ENCODE measurements around the gene NHS. TPM values are rescaled to one million over a fixed set of nuclear protein-coding genes. Genes with fewer than 3 reads are reported as not detected.

Gene NHS
- total and polyA plus RNA-seq, 2 of the 4 experiments (the other 2 are of a cell fraction): 0.36 to 0.90 TPM

DNA sequence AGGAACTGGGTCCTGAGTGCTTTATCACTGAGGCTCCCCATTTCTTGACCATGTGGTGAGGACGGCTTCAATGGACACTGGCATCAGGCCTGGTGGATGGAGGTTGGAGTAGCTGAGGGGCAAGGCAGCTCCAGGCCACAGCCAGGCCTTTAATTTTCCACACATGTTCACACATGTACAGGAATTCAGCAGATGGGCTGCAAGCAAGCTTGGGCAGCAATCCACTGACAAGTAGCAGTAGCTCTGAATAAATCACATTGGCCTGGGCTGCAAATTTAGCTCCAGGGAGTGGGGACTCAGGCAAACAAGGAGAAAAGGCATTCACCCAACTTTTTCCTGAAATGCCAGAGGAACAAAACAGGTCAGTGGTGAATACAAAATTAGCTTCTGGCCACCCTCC, 254.5 kb downstream of the NHS start:
- dilution Hi-C loops (cut with HindIII; ENCODE audit: low sequenced_read_pairs, unreplicated experiment): no loop called here
- H2BK120ac ChIP-seq (ENCODE audit: low read depth, low read length): no peak overlapping the region
- no TSS peak for BruUV-seq (replicated peaks)
- H4K8ac ChIP-seq (ENCODE audit: low read depth in 2 of 2, low read length in 2 of 2): no peak overlapping the region
- H3K14ac ChIP-seq (replicated peaks; ENCODE audit: low read depth, low read length): no peak overlapping the region
- no CpG with 5 or more reads among the region's 1 CpG for WGBS, 2 experiments (ENCODE audit: extremely low coverage in 2 of 2, insufficient read length in 1 of 2)
- H3K4ac ChIP-seq (ENCODE audit: low read depth, low read length): no peak overlapping the region
- no peak overlapping the region for H4K5ac ChIP-seq (ENCODE audit: low read depth, low read length)
- no peak overlapping the region for H3K18ac ChIP-seq (ENCODE audit: low read depth, low read length)
- H2BK20ac ChIP-seq (ENCODE audit: low read depth, low read length): no peak overlapping the region
- no peak overlapping the region for H2BK5ac ChIP-seq (ENCODE audit: low read depth, low read length, poor library complexity, severe bottlenecking)
- H3K4me2 ChIP-seq (ENCODE audit: low read depth, low read length): no peak overlapping the region
- H3K79me1 ChIP-seq (ENCODE audit: low read depth in 1 of 2, low read length in 2 of 2): no peaks in the 10 kb centered on the region; a peak in 1 of 4 replicates
- no peak overlapping the region for H3K56ac ChIP-seq (ENCODE audit: extremely low read depth, insufficient read depth, low read length)
- TF ChIP-seq MXI1 (IDR thresholded peaks at IDR 0.05; ENCODE audit: borderline replicate concordance, low read depth, low read length): no peak
- no peak for TF ChIP-seq CEBPB (IDR thresholded peaks at IDR 0.05; ENCODE audit: low read depth, low read length)
- no peak for TF ChIP-seq SMC3 (IDR thresholded peaks at IDR 0.05; ENCODE audit: low read depth, low read length)
- no peak for TF ChIP-seq FOS (IDR thresholded peaks at IDR 0.05; ENCODE audit: low read depth, low read length)
- H3K27me3 ChIP-seq (ENCODE audit: control insufficient read depth, insufficient read depth, low read length): peaks cover 2% of the 10 kb centered on the region
- H3K9me1 ChIP-seq (ENCODE audit: insufficient read depth, low read length): no peaks in the 10 kb centered on the region
- H2AFZ ChIP-seq (replicated peaks; ENCODE audit: low read length, poor library complexity): no peak overlapping the region
- intact Hi-C loops (cut with micrococcal nuclease): no loop called here
- H4K91ac ChIP-seq (ENCODE audit: insufficient read depth, low read depth, low read length): no peak overlapping the region
- no peak overlapping the region for H3K9ac ChIP-seq (ENCODE audit: low read depth, low read length)
- no peak overlapping the region for H2BK15ac ChIP-seq (ENCODE audit: low read depth, low read length)
- H3K27ac ChIP-seq (ENCODE audit: insufficient read depth, low read length): no peak overlapping the region
- ChIA-PET CTCF (no interaction called here), POLR2A (ENCODE audit: unreplicated experiment) (no interaction called here)
- H4K20me1 ChIP-seq (ENCODE audit: insufficient read depth, low read length): no peaks in the 10 kb centered on the region
- H3K36me3 ChIP-seq (ENCODE audit: control insufficient read depth, insufficient read depth, low read length): no peaks in the 10 kb centered on the region
- DNase-seq (no peak), ATAC-seq (ENCODE audit: low read depth) (no peak)
- no peak overlapping the region for H3K23ac ChIP-seq (ENCODE audit: low read depth, low read length)
- H3K9me3 ChIP-seq (ENCODE audit: control insufficient read depth, insufficient read depth, low read length): no peaks in the 10 kb centered on the region
- no peak overlapping the region for H2AK9ac ChIP-seq (replicated peaks; ENCODE audit: low read depth, low read length, poor library complexity)
- in situ Hi-C loops (cut with MboI; ENCODE audit: low sequenced_read_pairs): no loop called here
- peaks cover 2% of the 10 kb centered on the region; the same call in 1 of the 2 replicates for H3K4me1 ChIP-seq (ENCODE audit: control insufficient read depth, insufficient read depth, low read length)
- no peak overlapping the region for H2AK5ac ChIP-seq (ENCODE audit: low read depth, low read length)
- H3K4me3 ChIP-seq (ENCODE audit: insufficient read depth, low read depth, low read length): no peak overlapping the region
